Measurements from ENCODE around the gene CRIM1.

CRIM1 gene

GRCh38 chr2:36393738-36394256 lies 38.2 kb downstream of the CRIM1 start:
- no peak for DNase-seq (ENCODE audit: insufficient read length, low spot score)
- no peak for FAIRE-seq

- DNase-seq (ENCODE audit: insufficient read length, low spot score) (no peak), FAIRE-seq (no peak)
These were observed 39.2 kb downstream of the CRIM1 start for GRCh38 chr2:36394804-36395203.

GRCh38 chr2:36395866-36396265 lies 40.3 kb downstream of the CRIM1 start:
- no peak for DNase-seq (ENCODE audit: insufficient read length, low spot score)

GRCh38 chr2:36396878-36397539 lies 41.4 kb downstream of the CRIM1 start:
- FAIRE-seq (peak; percentile 36), DNase-seq (ENCODE audit: insufficient read length, low spot score) (no peak)

More at GRCh38 chr2:36395866-36396265, 40.3 kb downstream of the CRIM1 start:
- no peak for FAIRE-seq

GRCh38 chr2:36397728-36398413 lies 42.3 kb downstream of the CRIM1 start:
- no peak for DNase-seq (ENCODE audit: insufficient read length, low spot score)
- no peak for FAIRE-seq

- FAIRE-seq (no peak), DNase-seq (ENCODE audit: insufficient read length, low spot score) (no peak)
These were observed 43.5 kb downstream of the CRIM1 start for GRCh38 chr2:36399050-36399449.

- peak; percentile 62 for DNase-seq (ENCODE audit: insufficient read length, low spot score)
- FAIRE-seq = peak; percentile 81
These were observed 48.2 kb downstream of the CRIM1 start for GRCh38 chr2:36403675-36404230.

GRCh38 chr2:36404318-36404717 lies 48.7 kb downstream of the CRIM1 start:
- no peak for FAIRE-seq
- DNase-seq (ENCODE audit: insufficient read length, low spot score) = no peak

GRCh38 chr2:36404754-36405153 lies 49.2 kb downstream of the CRIM1 start:
- FAIRE-seq (no peak), DNase-seq (ENCODE audit: insufficient read length, low spot score) (no peak)

- FAIRE-seq (no peak), DNase-seq (ENCODE audit: insufficient read length, low spot score) (no peak)
These were observed 49.6 kb downstream of the CRIM1 start for GRCh38 chr2:36405183-36405582.

- FAIRE-seq (no peak), DNase-seq (ENCODE audit: insufficient read length, low spot score) (no peak)
These were observed 50.7 kb downstream of the CRIM1 start for GRCh38 chr2:36406296-36406695.

- FAIRE-seq (no peak), DNase-seq (ENCODE audit: insufficient read length, low spot score) (no peak)
These were observed 51.8 kb downstream of the CRIM1 start for GRCh38 chr2:36407413-36407812.

- DNase-seq (ENCODE audit: insufficient read length, low spot score) (no peak), FAIRE-seq (peak; percentile 65)
These were observed 52.7 kb downstream of the CRIM1 start for GRCh38 chr2:36408198-36408703.

- FAIRE-seq (peak; percentile 67), DNase-seq (ENCODE audit: insufficient read length, low spot score) (no peak)
These were observed 53.8 kb downstream of the CRIM1 start for GRCh38 chr2:36409335-36409734.

- DNase-seq (ENCODE audit: insufficient read length, low spot score) = no peak
- no peak for FAIRE-seq
These were observed 54.4 kb downstream of the CRIM1 start for GRCh38 chr2:36409935-36410334.

- FAIRE-seq (no peak), DNase-seq (ENCODE audit: insufficient read length, low spot score) (no peak)
These were observed 55.1 kb downstream of the CRIM1 start for GRCh38 chr2:36410681-36411080.

- DNase-seq (ENCODE audit: insufficient read length, low spot score) = no peak
- FAIRE-seq = peak; percentile 26
These were observed 56.4 kb downstream of the CRIM1 start for GRCh38 chr2:36411962-36412444.

GRCh38 chr2:36413218-36413617 lies 57.6 kb downstream of the CRIM1 start:
- DNase-seq (ENCODE audit: insufficient read length, low spot score) (no peak), FAIRE-seq (no peak)

- DNase-seq (ENCODE audit: insufficient read length, low spot score) (no peak), FAIRE-seq (no peak)
These were observed 58.7 kb downstream of the CRIM1 start for GRCh38 chr2:36414307-36414706.

- DNase-seq (ENCODE audit: insufficient read length, low spot score) (no peak), FAIRE-seq (no peak)
These were observed 59.9 kb downstream of the CRIM1 start for GRCh38 chr2:36415381-36416022.
